Activated CD8-positive, alpha-beta memory T cell treated with anti-CD3 and anti-CD28 coated beads for 4 hours (primary cell): ENCODE data around the gene CDAN1.

Experiments used
- DNase-seq, 2 donors: peaks; one replicate each; pipeline ENCODE4 v3.0.0-alpha.2; 2020; ENCODE audit warnings: low read depth in 2 of 2

Gene CDAN1

DNA sequence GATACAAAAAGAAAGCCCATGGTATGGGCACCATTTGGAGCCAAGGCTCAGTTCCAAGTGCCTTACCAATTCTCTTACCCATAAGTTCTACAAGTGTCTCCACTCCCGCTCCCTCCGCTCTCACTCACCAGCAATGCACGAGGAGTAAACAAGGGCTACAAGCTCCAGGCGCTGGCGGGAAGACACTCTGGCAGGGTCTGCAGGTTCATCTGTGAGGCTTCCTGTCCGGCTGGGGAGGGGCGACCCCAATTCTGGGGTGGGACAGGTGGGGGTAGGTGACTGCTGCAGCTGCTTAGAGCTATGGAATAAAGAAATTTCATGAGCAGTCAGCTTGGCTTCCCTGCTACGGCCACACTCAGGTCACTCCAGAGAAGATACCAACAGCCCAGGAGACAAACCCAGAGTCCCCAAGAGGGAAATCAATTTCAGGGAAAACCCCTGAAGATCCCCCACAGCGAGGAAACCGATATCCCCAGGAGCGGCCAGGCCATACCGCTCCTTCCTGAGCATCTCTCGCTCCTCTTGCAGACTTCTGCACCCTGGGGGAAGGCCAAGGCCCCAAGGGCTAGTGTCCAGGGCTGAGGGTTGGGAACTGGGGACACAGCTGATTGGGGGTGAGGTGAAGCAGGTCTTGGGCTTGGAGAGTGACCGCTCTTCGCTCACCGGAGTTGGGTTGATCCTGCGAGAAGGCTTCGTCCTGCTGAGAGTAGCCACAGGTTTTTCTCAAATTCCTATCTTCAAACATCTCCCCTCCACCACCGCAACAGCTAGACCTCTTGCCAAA lies 1.4 kb downstream of the CDAN1 start:
- no peak for DNase-seq

GRCh38 chr15:42734076-42734672 lies 2.8 kb downstream of the CDAN1 start:
- DNase-seq: no peak

DNA sequence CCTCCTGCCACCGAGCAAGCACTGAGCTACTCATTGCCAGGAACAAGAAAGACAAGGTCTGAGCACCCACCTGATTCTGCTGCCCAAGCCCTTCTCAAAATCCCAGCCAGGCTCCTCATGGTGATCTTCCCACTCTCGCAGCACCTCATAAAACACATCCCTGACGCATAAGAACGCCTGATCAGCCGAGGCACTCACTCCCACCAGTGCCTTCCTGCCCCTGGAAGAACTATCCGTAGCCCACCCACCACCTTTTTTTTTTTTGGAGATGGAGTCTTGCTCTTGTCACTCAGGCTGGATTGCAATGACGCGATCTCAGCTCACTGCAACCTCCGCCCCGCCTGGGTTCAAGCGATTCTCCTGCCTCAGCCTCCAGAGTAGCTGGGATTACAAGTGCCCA lies 3.9 kb downstream of the CDAN1 start:
- DNase-seq: no peak

- DNase-seq: no peak
These were observed 4.7 kb downstream of the CDAN1 start for GRCh38 chr15:42732095-42732827.

- DNase-seq: no peak
These were observed 5.5 kb downstream of the CDAN1 start for GRCh38 chr15:42731461-42731860.

- DNase-seq: no peak
These were observed 6.4 kb downstream of the CDAN1 start for GRCh38 chr15:42730536-42730935.

DNA sequence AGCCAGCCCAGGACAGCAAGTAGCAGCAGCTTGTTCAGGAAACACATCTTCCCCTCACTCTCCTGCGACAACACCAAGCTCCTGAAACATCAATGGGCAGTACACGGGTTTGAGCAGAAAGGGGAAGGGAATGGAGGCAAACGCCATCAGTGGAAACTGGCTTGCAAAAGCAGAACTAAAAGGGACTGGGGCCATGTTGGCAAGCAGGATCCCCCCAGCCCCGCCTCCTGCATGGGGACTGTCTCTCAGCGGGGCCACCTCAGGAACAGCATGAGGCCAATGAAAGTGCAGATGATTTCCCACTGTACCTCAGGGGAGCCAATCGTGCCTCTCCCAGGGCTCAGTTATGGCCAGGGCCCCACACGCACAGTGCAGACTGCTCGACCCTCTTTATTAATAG lies 6.8 kb downstream of the CDAN1 start:
- DNase-seq: no peak

DNA sequence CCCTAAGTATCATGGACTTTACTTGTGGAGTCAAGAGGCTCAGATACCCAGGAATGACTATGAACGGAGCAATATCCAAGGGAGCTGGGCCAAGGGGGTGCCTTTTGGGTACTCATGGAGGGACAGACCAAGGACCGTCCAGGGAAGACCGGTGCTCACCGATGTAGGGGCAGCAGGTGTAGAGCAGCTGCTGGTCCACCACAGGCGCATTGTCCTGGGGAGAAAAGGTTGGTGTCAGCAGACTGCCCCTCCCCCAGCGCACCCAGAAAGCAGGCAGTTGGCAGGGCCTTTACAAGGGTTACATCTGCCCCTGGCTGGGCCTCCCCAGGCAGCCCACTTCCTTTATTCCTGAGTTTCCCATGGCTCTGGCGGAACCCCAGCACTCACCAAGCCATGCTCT lies 7.5 kb downstream of the CDAN1 start:
- DNase-seq: no peak

DNA sequence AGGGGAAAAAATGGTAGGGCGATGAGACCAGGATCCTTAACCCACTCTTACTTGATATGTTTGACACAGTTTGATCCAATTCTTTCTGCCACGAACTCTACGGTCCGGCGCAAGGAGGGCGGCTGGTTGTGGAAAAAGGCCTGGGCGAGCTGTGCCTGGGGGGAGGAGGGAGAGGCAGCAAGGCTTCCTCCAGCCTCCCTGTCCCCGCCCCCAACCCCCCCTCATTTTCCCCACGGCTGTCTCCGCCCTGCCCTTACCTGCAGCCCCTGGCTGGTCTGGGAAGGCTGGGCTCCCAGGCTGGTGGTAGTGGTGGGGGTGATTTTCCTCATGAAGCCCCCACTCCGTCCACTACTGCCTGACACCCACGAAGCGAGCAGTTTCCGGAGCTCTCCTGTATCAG lies 8.0 kb downstream of the CDAN1 start:
- DNase-seq: no peak

DNA sequence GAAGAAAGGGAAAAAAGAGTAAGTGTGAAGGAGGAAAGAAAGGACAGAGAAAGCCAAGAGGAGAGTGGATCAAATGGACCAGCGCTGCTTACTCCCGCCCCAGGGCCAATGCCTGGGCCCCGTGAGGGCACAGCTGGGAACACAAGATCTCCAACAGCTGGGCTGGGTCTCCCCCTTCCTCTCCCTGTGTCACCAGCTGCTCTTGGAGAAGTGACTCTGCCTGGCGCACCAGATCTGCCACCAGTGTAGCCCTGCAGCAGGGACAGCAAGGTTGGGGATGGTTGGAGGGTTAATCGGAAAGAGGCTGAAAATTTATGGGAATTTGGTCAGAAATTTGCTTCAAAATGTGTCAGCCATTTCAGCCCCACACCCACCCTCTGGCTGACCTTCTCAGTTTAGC lies 8.4 kb downstream of the CDAN1 start:
- DNase-seq: no peak

GRCh38 chr15:42727750-42728381 lies 9.1 kb downstream of the CDAN1 start:
- DNase-seq: no peak

- no peak for DNase-seq
These were observed 10.8 kb downstream of the CDAN1 start for GRCh38 chr15:42726114-42726513.

DNA sequence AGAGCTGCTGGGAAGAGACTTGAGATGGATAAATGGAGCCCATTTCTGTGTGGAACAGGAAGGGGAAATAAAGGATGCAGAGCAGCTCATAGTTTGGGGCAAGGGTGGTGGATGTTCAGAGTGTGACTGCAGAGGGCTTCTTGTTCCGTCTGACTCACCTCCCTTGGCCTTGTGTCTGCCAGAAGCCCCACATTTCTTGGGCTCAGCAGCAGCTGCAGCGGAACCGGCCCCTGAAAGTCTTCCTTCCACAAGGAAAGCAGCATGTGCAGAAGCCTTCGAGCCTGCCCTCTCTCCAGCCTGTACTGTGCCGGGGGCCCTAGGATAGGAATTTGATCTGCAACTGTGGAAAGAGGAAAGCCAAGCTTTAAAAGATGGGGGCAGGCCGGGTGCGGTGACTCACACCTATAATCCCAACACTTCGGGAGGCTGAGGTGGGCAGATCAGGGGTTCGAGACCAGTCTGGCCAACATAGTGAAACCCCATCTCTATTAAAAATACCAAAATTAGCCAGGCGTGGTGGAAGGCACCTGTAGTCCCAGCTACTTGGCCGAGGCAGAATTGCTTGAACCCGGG lies 11.5 kb downstream of the CDAN1 start:
- no peak for DNase-seq

GRCh38 chr15:42724276-42724675 lies 12.7 kb downstream of the CDAN1 start:
- no peak for DNase-seq

DNA sequence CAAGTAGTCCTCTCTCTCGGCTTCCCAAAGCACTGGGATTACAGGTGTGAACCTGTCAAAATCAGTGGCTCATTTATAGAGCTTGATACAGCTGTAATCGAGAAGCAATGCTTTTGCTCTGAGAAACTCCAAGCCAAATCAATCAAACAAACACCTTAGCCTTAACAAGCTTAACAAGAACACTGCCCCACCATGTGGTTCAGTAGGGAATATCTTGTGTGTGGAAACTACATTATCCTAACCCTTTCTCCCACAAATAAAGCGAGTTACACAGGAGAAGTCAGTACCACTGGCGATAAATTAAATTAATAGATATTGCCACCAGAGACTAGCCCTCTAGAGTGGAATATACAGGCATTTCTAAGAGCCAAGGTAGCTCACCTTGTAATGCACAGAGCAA lies 13.9 kb downstream of the CDAN1 start:
- no peak for DNase-seq

DNA sequence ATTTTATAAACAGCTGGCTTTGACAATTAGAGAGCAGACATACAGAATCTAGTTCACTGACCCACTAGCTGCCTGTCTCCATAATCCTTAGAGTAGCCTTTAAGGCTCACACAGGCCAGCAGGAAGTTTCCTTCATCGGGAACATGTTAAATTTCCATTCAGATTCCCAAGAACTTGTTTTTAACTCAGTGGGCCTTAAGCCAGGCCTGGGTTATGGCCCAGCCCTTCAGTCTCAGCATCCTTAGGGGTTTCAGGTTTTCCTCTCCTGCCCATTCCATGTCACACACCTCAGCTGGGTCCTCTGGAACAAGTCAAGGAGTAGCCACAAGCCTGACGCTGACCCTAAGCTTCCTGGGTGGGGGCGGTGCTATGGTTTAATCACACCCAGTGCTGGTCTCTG lies 15.0 kb downstream of the CDAN1 start:
- no peak for DNase-seq

GRCh38 chr15:42721016-42721415 lies 15.9 kb downstream of the CDAN1 start:
- DNase-seq: no peak

DNA sequence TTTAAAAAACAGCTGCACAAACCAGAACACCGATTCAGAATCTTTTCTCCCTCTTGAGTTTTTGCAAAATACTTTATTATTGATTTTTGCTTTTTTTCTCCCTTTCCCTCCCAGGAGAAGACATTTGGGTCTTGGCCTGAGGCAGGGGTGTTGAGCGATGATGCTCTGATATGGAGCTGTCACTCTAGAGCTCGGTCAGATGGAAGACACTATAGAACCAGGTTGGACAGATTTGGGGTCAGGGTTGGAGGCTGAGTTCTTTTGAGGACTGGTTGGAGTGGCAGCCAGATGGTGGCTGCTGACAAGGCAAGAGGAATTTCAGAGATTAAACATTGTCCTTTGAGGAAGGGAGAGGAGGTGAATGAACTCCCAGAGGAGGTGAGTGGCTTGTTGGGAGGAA lies 16.9 kb downstream of the CDAN1 start:
- DNase-seq: no peak

DNA sequence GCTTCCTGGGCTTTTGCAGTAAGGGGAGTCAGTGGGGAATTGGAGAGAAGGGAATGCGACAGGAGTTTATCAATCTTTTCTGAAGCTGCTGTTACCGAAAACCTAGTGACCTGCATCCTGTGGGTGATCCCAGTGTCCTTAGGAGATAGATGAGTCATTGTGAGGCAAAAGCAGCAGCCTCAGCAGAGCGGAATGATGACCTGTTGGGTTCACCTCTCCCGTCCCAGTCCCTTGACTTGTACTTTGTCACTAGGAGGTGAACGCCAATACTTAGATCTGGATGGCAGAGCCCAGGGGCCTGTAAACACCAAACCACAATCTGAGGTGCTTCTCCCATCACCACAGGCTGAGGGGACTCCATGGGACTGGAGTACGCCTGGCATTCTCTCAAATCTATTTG lies 17.9 kb downstream of the CDAN1 start:
- no peak for DNase-seq

GRCh38 chr15:42716626-42717025 lies 20.3 kb downstream of the CDAN1 start:
- DNase-seq: no peak

GRCh38 chr15:42716125-42716524 lies 20.8 kb downstream of the CDAN1 start:
- DNase-seq: no peak

DNA sequence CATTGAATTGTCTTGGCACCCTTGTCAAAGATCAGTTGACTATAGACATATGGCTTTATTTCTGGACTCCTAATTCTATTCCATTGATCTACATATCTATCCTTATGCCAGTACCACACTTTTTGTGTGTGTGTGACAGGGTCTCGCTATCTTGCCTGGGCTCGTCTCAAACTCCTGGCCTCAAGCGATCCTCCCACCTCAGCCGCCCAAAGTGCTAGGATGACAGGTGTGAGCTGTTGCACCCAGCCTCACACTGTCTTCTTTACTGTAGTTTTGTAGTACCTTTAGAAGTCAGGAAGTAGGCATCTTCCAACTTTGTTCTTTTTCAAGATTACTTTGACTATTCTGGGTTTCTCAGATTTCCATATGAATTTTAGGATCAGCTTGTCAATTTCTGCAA lies 24.3 kb downstream of the CDAN1 start:
- DNase-seq: no peak
